A549 (cell line): ENCODE data around the gene TEX51.

Source experiments
- BHLHE40 ChIP-seq: IDR thresholded peaks from 2 replicates; pipeline ENCODE4 v1.6.1; 2012; ENCODE audit warnings: low read depth, low read length, inconsistent platforms
- KDM5A ChIP-seq: fragments of 200-600 bp; sonication (generic); IDR thresholded peaks from 2 replicates; pipeline ENCODE4 v1.6.1; 2016; ENCODE audit warnings: antibody characterized with exemption, mild to moderate bottlenecking
- ZFP36 ChIP-seq: fragments of 450-650 bp; IDR thresholded peaks from 2 replicates; pipeline ENCODE4 v1.6.1; 2014; ENCODE audit warnings: borderline replicate concordance; ENCODE audit not compliant: partially characterized antibody
- TF ChIP-seq, protein P1 (sequence below): fragments of >200 bp; sonication (Bioruptor Twin); formaldehyde crosslinking; IDR thresholded peaks from 3 replicates; pipeline ENCODE4 v1.5.1; 2016
- TF ChIP-seq, protein P2 (sequence below): fragments of 250-450 bp; sonication (Bioruptor Pico); IDR thresholded peaks from 2 replicates; pipeline ENCODE4 v1.5.0; 2021; ENCODE audit warnings: mild to moderate bottlenecking, moderate library complexity, borderline replicate concordance

DNA sequence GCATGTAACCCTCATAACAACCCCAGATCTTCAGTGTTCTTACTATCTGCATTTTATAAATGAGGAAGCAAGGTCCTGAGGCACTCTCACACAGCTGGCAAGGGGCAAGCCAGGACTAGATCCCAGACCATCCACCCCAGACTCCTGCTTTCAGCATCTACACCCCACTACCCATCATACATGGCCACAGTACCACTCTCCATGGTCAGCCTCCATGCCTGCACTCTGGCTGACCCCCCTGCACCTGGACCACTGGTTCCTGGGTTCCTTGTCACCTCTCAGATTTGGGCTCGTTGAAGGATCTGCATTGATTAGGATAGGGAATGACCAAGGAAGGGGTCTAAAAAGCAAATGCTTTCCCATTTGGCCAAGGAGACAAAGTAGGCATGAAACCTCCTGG, 36.0 kb upstream of the TEX51 start:
- TF ChIP-seq ZFP36 (no peak), KDM5A (no peak), BHLHE40 (no peak)
- TF ChIP-seq, protein P1, sequence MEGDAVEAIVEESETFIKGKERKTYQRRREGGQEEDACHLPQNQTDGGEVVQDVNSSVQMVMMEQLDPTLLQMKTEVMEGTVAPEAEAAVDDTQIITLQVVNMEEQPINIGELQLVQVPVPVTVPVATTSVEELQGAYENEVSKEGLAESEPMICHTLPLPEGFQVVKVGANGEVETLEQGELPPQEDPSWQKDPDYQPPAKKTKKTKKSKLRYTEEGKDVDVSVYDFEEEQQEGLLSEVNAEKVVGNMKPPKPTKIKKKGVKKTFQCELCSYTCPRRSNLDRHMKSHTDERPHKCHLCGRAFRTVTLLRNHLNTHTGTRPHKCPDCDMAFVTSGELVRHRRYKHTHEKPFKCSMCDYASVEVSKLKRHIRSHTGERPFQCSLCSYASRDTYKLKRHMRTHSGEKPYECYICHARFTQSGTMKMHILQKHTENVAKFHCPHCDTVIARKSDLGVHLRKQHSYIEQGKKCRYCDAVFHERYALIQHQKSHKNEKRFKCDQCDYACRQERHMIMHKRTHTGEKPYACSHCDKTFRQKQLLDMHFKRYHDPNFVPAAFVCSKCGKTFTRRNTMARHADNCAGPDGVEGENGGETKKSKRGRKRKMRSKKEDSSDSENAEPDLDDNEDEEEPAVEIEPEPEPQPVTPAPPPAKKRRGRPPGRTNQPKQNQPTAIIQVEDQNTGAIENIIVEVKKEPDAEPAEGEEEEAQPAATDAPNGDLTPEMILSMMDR: no peak
- TF ChIP-seq, protein P2, sequence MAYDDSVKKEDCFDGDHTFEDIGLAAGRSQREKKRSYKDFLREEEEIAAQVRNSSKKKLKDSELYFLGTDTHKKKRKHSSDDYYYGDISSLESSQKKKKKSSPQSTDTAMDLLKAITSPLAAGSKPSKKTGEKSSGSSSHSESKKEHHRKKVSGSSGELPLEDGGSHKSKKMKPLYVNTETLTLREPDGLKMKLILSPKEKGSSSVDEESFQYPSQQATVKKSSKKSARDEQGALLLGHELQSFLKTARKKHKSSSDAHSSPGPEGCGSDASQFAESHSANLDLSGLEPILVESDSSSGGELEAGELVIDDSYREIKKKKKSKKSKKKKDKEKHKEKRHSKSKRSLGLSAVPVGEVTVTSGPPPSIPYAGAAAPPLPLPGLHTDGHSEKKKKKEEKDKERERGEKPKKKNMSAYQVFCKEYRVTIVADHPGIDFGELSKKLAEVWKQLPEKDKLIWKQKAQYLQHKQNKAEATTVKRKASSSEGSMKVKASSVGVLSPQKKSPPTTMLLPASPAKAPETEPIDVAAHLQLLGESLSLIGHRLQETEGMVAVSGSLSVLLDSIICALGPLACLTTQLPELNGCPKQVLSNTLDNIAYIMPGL (CRISPR knock-in tag): no peak
